ENCODE results near the gene HHAT.

HHAT gene

GRCh38 chr1:210620867-210621488 lies 292.3 kb downstream of the HHAT start:
- TF ChIP-seq GATA2 (IDR thresholded peaks at IDR 0.05; ENCODE audit: low read depth, low read length) (no peak), GATA3 (IDR thresholded peaks at IDR 0.05; ENCODE audit: low read depth, low read length) (no peak)

GRCh38 chr1:210621712-210622111 lies 293.0 kb downstream of the HHAT start:
- TF ChIP-seq GATA2 (IDR thresholded peaks at IDR 0.05; ENCODE audit: low read depth, low read length) (peak; percentile 36; the same call in 1 of the 2 replicates), GATA3 (IDR thresholded peaks at IDR 0.05; ENCODE audit: low read depth, low read length) (no peak)

GRCh38 chr1:210624722-210625121 lies 296.0 kb downstream of the HHAT start:
- TF ChIP-seq GATA3 (IDR thresholded peaks at IDR 0.05; ENCODE audit: low read depth, low read length) (peak; percentile 84), GATA2 (IDR thresholded peaks at IDR 0.05; ENCODE audit: low read depth, low read length) (peak; percentile 95)

- TF ChIP-seq GATA3 (IDR thresholded peaks at IDR 0.05; ENCODE audit: low read depth, low read length) (no peak), GATA2 (IDR thresholded peaks at IDR 0.05; ENCODE audit: low read depth, low read length) (no peak)
Measured at GRCh38 chr1:210625715-210626114, 297.0 kb downstream of the HHAT start.

GRCh38 chr1:210626341-210626740 lies 297.6 kb downstream of the HHAT start:
- TF ChIP-seq GATA2 (IDR thresholded peaks at IDR 0.05; ENCODE audit: low read depth, low read length): no peak
- TF ChIP-seq GATA3 (IDR thresholded peaks at IDR 0.05; ENCODE audit: low read depth, low read length): no peak

GRCh38 chr1:210627755-210628154 lies 299.1 kb downstream of the HHAT start:
- TF ChIP-seq GATA3 (IDR thresholded peaks at IDR 0.05; ENCODE audit: low read depth, low read length): no peak
- no peak for TF ChIP-seq GATA2 (IDR thresholded peaks at IDR 0.05; ENCODE audit: low read depth, low read length)

GRCh38 chr1:210629276-210629675 lies 300.6 kb downstream of the HHAT start:
- TF ChIP-seq GATA3 (IDR thresholded peaks at IDR 0.05; ENCODE audit: low read depth, low read length) (no peak), GATA2 (IDR thresholded peaks at IDR 0.05; ENCODE audit: low read depth, low read length) (no peak)

- TF ChIP-seq GATA3 (IDR thresholded peaks at IDR 0.05; ENCODE audit: low read depth, low read length) (no peak), GATA2 (IDR thresholded peaks at IDR 0.05; ENCODE audit: low read depth, low read length) (no peak)
Measured at GRCh38 chr1:210631399-210631798, 302.7 kb downstream of the HHAT start.

- no peak for TF ChIP-seq GATA2 (IDR thresholded peaks at IDR 0.05; ENCODE audit: low read depth, low read length)
- no peak for TF ChIP-seq GATA3 (IDR thresholded peaks at IDR 0.05; ENCODE audit: low read depth, low read length)
Measured at GRCh38 chr1:210633140-210633539, 304.4 kb downstream of the HHAT start.

GRCh38 chr1:210633636-210634035 lies 304.9 kb downstream of the HHAT start:
- no peak for TF ChIP-seq GATA2 (IDR thresholded peaks at IDR 0.05; ENCODE audit: low read depth, low read length)
- no peak for TF ChIP-seq GATA3 (IDR thresholded peaks at IDR 0.05; ENCODE audit: low read depth, low read length)

- TF ChIP-seq GATA3 (IDR thresholded peaks at IDR 0.05; ENCODE audit: low read depth, low read length) (no peak), GATA2 (IDR thresholded peaks at IDR 0.05; ENCODE audit: low read depth, low read length) (no peak)
Measured at GRCh38 chr1:210635108-210635507, 306.4 kb downstream of the HHAT start.

- TF ChIP-seq GATA3 (IDR thresholded peaks at IDR 0.05; ENCODE audit: low read depth, low read length): no peak
- TF ChIP-seq GATA2 (IDR thresholded peaks at IDR 0.05; ENCODE audit: low read depth, low read length): no peak
Measured at GRCh38 chr1:210641582-210641981, 312.9 kb downstream of the HHAT start.

GRCh38 chr1:210645582-210646257 lies 317.0 kb downstream of the HHAT start:
- TF ChIP-seq GATA2 (IDR thresholded peaks at IDR 0.05; ENCODE audit: low read depth, low read length) (no peak), GATA3 (IDR thresholded peaks at IDR 0.05; ENCODE audit: low read depth, low read length) (no peak)

GRCh38 chr1:210646258-210646616 lies 317.5 kb downstream of the HHAT start:
- no peak for TF ChIP-seq GATA2 (IDR thresholded peaks at IDR 0.05; ENCODE audit: low read depth, low read length)
- TF ChIP-seq GATA3 (IDR thresholded peaks at IDR 0.05; ENCODE audit: low read depth, low read length): no peak

Data from SH-SY5Y (cell line).